ENCODE data around the gene TEAD3.

- no peak for TF ChIP-seq CTCF (IDR thresholded peaks at IDR 0.05)
- no peak for TF ChIP-seq POLR2A (IDR thresholded peaks at IDR 0.05)
- TF ChIP-seq POLR2AphosphoS5 (IDR thresholded peaks at IDR 0.05) = no peak
Measured at GRCh38 chr6:35475573-35475972, 21.3 kb downstream of the TEAD3 start.
